ENCODE data around the gene FHOD1.

DNA sequence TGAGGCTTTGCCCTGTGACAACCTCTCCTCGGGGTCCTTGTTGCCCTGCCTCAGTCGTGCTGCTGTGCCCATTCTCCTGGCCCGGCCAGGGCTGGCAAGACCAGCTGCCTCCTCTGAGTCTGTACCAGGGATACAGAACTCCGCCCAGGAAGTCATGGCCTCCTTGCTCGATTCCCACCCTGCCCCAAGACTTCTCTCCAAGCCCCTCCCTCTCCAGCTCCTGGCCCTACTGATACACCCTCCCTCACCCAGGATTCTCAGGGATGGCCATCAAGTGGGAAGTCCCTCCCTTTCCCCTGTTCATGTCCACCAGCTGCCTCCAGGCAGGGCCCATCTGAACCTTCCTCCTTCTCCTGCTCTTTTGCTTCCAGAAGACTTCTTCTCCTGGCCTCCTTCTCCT, 31.6 kb downstream of the FHOD1 start:
- TF ChIP-seq CTCF (IDR thresholded peaks at IDR 0.05; ENCODE audit: low read length) (no peak), EZH2 (IDR thresholded peaks at IDR 0.05; ENCODE audit: borderline replicate concordance, low read length) (no peak)
